Measurements from ENCODE around the gene CCDC116. TPM values are rescaled to one million over a fixed set of nuclear protein-coding genes. Genes with fewer than 3 reads are reported as not detected.
A peak's percentile ranks its signal among the peaks of the same experiment; 100 is the strongest.

Gene CCDC116
- total and polyA plus RNA-seq, 10 of the 15 experiments (the other 5 are each of a cell fraction or from before 2014, with no cell fraction given): 0.04 to 0.18 (median 0.04) TPM; not detected in 6

- Histone ChIP-seq H3K9ac (ENCODE audit: control insufficient read depth, insufficient read depth, low read length) (no peak overlapping the region), H3K4me1 (ENCODE audit: control insufficient read depth, insufficient read depth, low read length) (peaks cover 11% of the 10 kb centered on the region), H3K36me3 (ENCODE audit: control insufficient read depth in 2 of 2, insufficient read depth in 2 of 2, low read length in 1 of 2) (peaks cover 31 to 32% of the 10 kb centered on the region in 2 experiments), H2AFZ (ENCODE audit: control insufficient read depth, low read depth, low read length) (no peak overlapping the region), H3K79me2 (ENCODE audit: control insufficient read depth, insufficient read depth, low read length) (peaks cover 60% of the 10 kb centered on the region), H3K27me3 (replicated peaks in 1 of 2; ENCODE audit: control insufficient read depth in 2 of 2, insufficient read depth in 2 of 2, low read length in 1 of 2) (no peaks in the 10 kb centered on the region), H3K27ac (ENCODE audit: control insufficient read depth, insufficient read depth) (no peak overlapping the region), H3K4me2 (ENCODE audit: control insufficient read depth, insufficient read depth) (no peak overlapping the region), H3K9me3 (replicated peaks; ENCODE audit: control insufficient read depth, insufficient read depth, low read length) (no peaks in the 10 kb centered on the region), H4K20me1 (ENCODE audit: control insufficient read depth, insufficient read depth) (peaks cover 15% of the 10 kb centered on the region), H3K4me3 (no peak overlapping the region)
- TF ChIP-seq CTCF (IDR thresholded peaks at IDR 0.05 in 2 of 3, conservative IDR thresholded peaks at IDR 0.05 in 1 of 3; ENCODE audit: control insufficient read depth in 2 of 3, extremely low read depth in 1 of 3, insufficient read depth in 1 of 3, low read depth in 3 of 3, low read length in 3 of 3) (0 out of 6 replicates have a peak, but pooled peaks of 1 of the 3 experiments have one; percentile 7), BCL3 (IDR thresholded peaks at IDR 0.05; ENCODE audit: borderline replicate concordance, insufficient read depth, low read depth, low read length, poor library complexity, severe bottlenecking) (no peak)
- ChIA-PET RAD21 (ENCODE audit: unreplicated experiment) (interaction anchor here (1.8 kb wide), 1 partner anchor 14 kb away, joined by 4 read pairs; no protein-coding TSS in a partner anchor), POLR2A (no interaction called here), CTCF (interaction anchor here (0.7 kb wide), 1 partner anchor 36 kb away, joined by 3 read pairs; no protein-coding TSS in a partner anchor), SMC1A (ENCODE audit: uncharacterized antibody, unreplicated experiment) (interaction anchor here (0.9 to 1.1 kb wide), 2 partner anchors 35 to 58 kb away, joined by 3 read pairs; no protein-coding TSS in a partner anchor)
- FAIRE-seq (no peak), DNase-seq (ENCODE audit: low read depth, low spot score) (no peak), ATAC-seq (no peak)
- 76% methylated on average over 11 of the region's 11 CpGs for WGBS (ENCODE audit: insufficient coverage, insufficient replicate concordance, low lambda C conversion rate, missing lambda C conversion rate)
- BruUV-seq (replicated peaks): no TSS peak
- intact Hi-C loops (cut with micrococcal nuclease; ENCODE audit: unreplicated experiment) (no loop called here), in situ Hi-C loops (cut with MboI) (no loop called here)
Observed at GRCh38 chr22:21593406-21594232, 38.9 kb upstream of the CCDC116 start.
